WERI-Rb-1 (cell line): ENCODE measurements around the gene MVB12A.
A peak's percentile ranks its signal among the peaks of the same experiment; 100 is the strongest.

Experiments
- DNase-seq: peaks from one replicate; pipeline ENCODE4 v3.0.0-alpha.2; 2020
- H3K27ac ChIP-seq: fragments of 250-450 bp; sonication (Bioruptor Pico); 2 replicates; pipeline ENCODE4 v1.5.1; 2020; ENCODE audit warnings: mild to moderate bottlenecking, moderate library complexity
- H3K27me3 ChIP-seq: fragments of 250-450 bp; sonication (Bioruptor Pico); 2 replicates; pipeline ENCODE4 v1.5.1; 2021; ENCODE audit warnings: mild to moderate bottlenecking, low read depth, moderate library complexity; ENCODE audit not compliant: insufficient read depth, severe bottlenecking
- H3K36me3 ChIP-seq: fragments of 250-450 bp; sonication (Bioruptor Pico); 2 replicates; pipeline ENCODE4 v1.5.1; 2020; ENCODE audit warnings: mild to moderate bottlenecking, moderate library complexity
- H3K4me3 ChIP-seq: 2 replicates; pipeline ENCODE4 v1.5.1; 2011; ENCODE audit warnings: low read depth, mild to moderate bottlenecking, control low read depth, low read length
- H3K9me3 ChIP-seq: fragments of 250-450 bp; sonication (Bioruptor Pico); 2 replicates; pipeline ENCODE4 v1.5.1; 2021; ENCODE audit warnings: mild to moderate bottlenecking, moderate library complexity; ENCODE audit not compliant: severe bottlenecking
- TF ChIP-seq, protein P1 (sequence below): IDR thresholded peaks from 2 replicates; pipeline ENCODE4 v1.5.1; 2011; ENCODE audit warnings: low read depth, mild to moderate bottlenecking, control low read depth, inconsistent platforms, low read length

The MVB12A gene

DNA sequence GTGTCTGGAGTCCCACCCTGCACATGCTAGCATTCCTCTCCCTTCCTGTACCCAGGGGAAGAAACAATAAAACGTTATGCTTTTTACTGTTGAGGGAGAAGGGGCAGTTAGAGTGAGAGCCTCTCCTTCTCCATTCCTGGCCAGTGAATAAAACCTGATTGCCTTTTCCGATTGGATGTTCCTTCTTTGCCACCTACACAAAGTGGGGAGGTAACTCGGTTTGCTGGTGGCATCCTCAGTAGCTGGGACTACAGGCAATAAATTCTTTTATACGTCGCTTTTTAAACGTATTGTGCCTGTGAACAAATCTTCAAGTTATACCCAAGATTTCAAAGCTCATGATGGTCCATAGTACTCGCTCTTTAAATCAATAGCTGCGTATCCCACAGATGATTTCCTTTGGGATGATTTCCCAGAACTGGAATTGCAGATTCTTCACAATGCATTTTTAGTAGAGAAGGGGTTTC, 660 bp upstream of the MVB12A start:
- no peaks in the 10 kb centered on the region for H3K9me3 ChIP-seq
- peaks cover 15% of the 10 kb centered on the region for H3K36me3 ChIP-seq
- no peaks in the 10 kb centered on the region for H3K27me3 ChIP-seq
- H3K4me3 ChIP-seq = peak overlapping the region; percentile 49
- H3K27ac ChIP-seq = peak overlapping the region; percentile 51
- no peak for DNase-seq
- TF ChIP-seq, protein P1, sequence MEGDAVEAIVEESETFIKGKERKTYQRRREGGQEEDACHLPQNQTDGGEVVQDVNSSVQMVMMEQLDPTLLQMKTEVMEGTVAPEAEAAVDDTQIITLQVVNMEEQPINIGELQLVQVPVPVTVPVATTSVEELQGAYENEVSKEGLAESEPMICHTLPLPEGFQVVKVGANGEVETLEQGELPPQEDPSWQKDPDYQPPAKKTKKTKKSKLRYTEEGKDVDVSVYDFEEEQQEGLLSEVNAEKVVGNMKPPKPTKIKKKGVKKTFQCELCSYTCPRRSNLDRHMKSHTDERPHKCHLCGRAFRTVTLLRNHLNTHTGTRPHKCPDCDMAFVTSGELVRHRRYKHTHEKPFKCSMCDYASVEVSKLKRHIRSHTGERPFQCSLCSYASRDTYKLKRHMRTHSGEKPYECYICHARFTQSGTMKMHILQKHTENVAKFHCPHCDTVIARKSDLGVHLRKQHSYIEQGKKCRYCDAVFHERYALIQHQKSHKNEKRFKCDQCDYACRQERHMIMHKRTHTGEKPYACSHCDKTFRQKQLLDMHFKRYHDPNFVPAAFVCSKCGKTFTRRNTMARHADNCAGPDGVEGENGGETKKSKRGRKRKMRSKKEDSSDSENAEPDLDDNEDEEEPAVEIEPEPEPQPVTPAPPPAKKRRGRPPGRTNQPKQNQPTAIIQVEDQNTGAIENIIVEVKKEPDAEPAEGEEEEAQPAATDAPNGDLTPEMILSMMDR = no peak

DNA sequence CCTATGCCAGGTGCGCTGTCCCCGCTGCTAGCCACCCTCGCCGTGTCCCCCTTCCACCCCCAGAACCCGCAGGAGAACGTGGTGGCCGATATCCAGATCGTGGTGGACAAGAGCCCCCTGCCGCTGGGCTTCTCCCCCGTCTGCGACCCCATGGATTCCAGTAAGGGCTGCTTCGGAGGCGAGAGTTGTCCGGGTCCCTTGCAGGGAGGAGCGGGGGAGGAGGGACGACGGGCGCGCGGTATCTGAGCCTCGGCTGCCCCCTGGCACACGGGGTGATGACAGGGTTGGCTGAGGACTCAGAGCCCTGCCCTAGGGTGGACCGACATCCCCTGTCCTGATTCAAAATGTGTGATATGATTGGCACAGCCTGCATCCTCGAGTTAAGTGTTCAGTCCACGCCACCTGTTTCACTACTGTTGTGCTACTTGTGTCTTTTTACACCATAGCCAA, 653 bp downstream of the MVB12A start:
- Histone ChIP-seq H3K27me3 (no peaks in the 10 kb centered on the region), H3K27ac (peak overlapping the region; percentile 60), H3K36me3 (peaks cover 15% of the 10 kb centered on the region), H3K4me3 (peak overlapping the region; percentile 72), H3K9me3 (no peaks in the 10 kb centered on the region)
- DNase-seq = peak; percentile 65
- TF ChIP-seq, protein P1 = peak; percentile 46; the same call in 1 of the 2 replicates

DNA sequence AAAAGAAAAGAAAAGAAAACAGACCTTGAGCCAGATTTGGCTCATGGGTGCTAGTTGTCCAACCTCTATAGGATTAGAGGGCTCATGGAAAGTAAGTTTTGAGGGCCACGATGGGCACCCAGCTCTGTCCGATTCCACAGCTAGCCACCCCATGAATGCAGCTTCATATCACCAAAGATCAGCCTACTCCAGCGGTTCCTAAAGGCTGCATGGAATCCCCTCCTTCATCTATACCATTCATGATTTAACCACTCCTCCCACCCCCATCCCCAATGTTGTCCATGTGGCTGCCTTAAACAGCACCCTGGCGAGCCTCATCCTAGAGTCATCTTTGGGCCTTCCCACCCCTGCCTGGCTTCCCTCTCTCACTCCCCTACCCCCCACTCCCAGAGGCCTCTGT, 2.1 kb downstream of the MVB12A start:
- Histone ChIP-seq H3K9me3 (no peaks in the 10 kb centered on the region), H3K27me3 (no peaks in the 10 kb centered on the region), H3K27ac (no peak overlapping the region), H3K4me3 (no peak overlapping the region), H3K36me3 (peaks cover 15% of the 10 kb centered on the region)
- DNase-seq = no peak
- TF ChIP-seq, protein P1 = no peak

DNA sequence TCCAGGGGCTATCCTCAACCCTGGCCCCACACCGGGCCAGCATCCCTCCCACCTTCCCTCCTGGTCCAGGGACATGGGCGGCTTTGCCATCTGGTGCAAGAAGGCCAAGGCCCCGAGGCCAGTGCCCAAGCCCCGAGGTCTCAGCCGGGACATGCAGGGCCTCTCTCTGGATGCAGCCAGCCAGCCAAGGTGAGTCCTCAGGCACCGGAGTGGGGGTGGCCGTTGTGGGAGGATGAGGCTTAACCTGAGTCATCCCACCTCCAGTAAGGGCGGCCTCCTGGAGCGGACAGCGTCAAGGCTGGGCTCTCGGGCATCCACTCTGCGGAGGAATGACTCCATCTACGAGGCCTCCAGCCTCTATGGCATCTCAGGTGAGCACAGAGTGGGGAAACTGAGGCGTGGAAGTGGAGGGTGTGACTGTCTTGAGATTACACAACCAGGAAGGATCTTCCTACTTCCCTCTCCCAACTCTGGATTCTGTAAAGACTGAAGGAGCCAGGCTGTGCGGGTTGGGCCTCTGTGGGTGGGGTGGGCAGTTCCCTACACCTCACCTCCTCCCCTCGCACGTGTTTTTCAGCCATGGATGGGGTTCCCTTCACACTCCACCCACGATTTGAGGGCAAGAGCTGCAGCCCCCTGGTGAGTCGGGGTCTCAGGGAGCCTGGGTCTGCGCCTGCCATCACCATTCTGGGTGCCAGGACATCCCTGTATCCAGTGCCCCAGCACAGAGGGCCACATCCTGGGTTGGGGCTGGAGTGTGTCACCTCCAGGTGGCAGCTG, 3.8 kb downstream of the MVB12A start:
- TF ChIP-seq, protein P1 = no peak
- no peak overlapping the region for H3K4me3 ChIP-seq
- peaks cover 15% of the 10 kb centered on the region for H3K36me3 ChIP-seq
- no peaks in the 10 kb centered on the region for H3K9me3 ChIP-seq
- H3K27ac ChIP-seq = no peak overlapping the region
- H3K27me3 ChIP-seq = no peaks in the 10 kb centered on the region
- DNase-seq = no peak

DNA sequence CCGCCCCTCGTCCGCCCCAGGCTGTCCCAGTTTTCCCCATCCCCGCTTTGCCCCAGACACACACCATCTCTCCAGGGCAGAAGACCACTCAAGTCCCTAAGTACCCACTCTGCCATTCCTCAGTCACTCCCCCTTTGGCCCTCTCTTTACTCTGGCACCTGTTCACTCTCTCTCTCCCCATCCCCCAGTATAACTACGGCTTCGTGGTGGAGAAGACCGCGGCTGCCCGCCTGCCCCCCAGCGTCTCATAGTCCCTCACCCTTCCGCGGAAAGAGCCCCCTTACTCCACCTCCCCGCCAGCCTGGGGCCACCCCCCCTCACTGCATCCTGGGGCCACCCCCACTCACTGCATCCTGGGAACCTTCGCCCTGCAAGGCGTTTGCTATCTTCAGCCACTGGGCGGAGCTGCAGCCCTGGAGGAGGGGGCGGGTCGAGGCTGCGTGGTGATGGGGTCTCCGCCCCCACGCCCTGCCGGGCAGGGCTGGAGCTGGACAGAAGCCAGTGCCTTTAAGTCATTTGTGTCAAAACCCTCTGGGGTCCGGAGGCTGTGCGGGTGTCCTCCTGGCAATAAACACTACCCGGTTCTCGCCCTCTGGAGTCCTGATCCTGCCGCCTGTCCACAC, 5.0 kb downstream of the MVB12A start:
- Histone ChIP-seq H3K9me3 (no peaks in the 10 kb centered on the region), H3K4me3 (peak overlapping the region; percentile 14; the same call in 1 of the 2 replicates), H3K36me3 (peaks cover 15% of the 10 kb centered on the region), H3K27ac (peak overlapping the region; percentile 45), H3K27me3 (no peaks in the 10 kb centered on the region)
- DNase-seq = peak; percentile 89
- TF ChIP-seq, protein P1 = peak; percentile 87
